AG09319 (cell line): ENCODE data around the gene DSP.

Experiments
- DNase-seq: peaks from one replicate; pipeline ENCODE4 v3.0.0-alpha.2; 2010; ENCODE audit warnings: low read depth; ENCODE audit errors: extremely low read depth
- CTCF ChIP-seq: IDR thresholded peaks from 2 replicates; pipeline ENCODE4 v1.5.1; 2011; ENCODE audit warnings: low read depth, mild to moderate bottlenecking, inconsistent platforms, low read length, moderate library complexity

Gene DSP

GRCh38 chr6:7559651-7560385 lies 18.3 kb downstream of the DSP start:
- DNase-seq: no peak
- TF ChIP-seq CTCF: no peak

- DNase-seq: no peak
- TF ChIP-seq CTCF: no peak
Measured at GRCh38 chr6:7561153-7561964, 19.9 kb downstream of the DSP start.

GRCh38 chr6:7562769-7563168 lies 21.3 kb downstream of the DSP start:
- TF ChIP-seq CTCF: no peak

GRCh38 chr6:7566107-7566506 lies 24.6 kb downstream of the DSP start:
- DNase-seq: no peak
- no peak for TF ChIP-seq CTCF

More at GRCh38 chr6:7562769-7563168, 21.3 kb downstream of the DSP start:
- no peak for DNase-seq

- DNase-seq: no peak
Measured at GRCh38 chr6:7566617-7567173, 25.2 kb downstream of the DSP start.

GRCh38 chr6:7568021-7568420 lies 26.6 kb downstream of the DSP start:
- TF ChIP-seq CTCF: no peak
- DNase-seq: peak; percentile 77

More at GRCh38 chr6:7566617-7567173, 25.2 kb downstream of the DSP start:
- TF ChIP-seq CTCF: no peak

GRCh38 chr6:7569082-7569481 lies 27.6 kb downstream of the DSP start:
- no peak for DNase-seq
- TF ChIP-seq CTCF: no peak
